HepG2 (cell line): ENCODE measurements around the gene BTBD8.

ENCODE experiments used
- EZH2 ChIP-seq: conservative IDR thresholded peaks from 2 replicates; pipeline ENCODE4 v1.6.1; 2012; ENCODE audit warnings: mild to moderate bottlenecking, low read depth, low read length, moderate library complexity
- MAF1 ChIP-seq: sonication (generic); formaldehyde crosslinking; IDR thresholded peaks from 2 replicates; pipeline ENCODE4 v1.5.0; 2020; ENCODE audit warnings: missing genetic modification reagents, borderline replicate concordance
- SP1 ChIP-seq, 2 experiments: fragments of 450-650 bp in 1 of 2; sonication (generic) in 1 of 2; formaldehyde crosslinking in 1 of 2; IDR thresholded peaks; 2 replicates each; pipeline versions ENCODE4 v1.4.0 to v1.6.1; 2016 to 2020; ENCODE audit warnings: missing genetic modification reagents in 1 of 2
- ZNF891 ChIP-seq: sonication (generic); formaldehyde crosslinking; IDR thresholded peaks from 2 replicates; pipeline ENCODE4 v1.5.0; 2020; ENCODE audit warnings: mild to moderate bottlenecking, missing genetic modification reagents

DNA sequence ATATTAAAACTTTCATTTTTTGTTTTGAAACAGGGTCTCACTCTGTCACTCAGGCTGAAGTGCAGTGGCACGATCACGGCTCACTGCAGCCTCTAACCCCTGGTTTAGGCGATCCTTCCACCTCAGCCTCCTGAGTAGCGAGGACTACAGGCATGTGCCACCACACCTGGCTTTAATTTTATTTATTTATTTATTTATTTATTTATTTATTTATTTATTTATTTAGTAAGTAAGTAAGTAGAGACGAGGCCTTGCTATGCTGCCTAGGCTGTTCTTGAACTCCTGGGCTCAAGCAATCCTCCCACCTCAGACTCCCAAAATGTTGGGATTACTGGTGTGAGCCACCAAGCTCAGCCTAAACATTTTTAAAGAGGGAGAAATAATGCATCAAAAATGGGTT is 3.8 kb upstream of the BTBD8 start:
- TF ChIP-seq MAF1 (no peak), SP1 (IDR thresholded peaks at IDR 0.05) (no peak), SP1 (CRISPR knock-in tag; IDR thresholded peaks at IDR 0.05) (no peak), ZNF891 (CRISPR knock-in tag) (no peak), EZH2 (no peak)
